H1 (cell line): ENCODE measurements around the gene RASSF10. TPM values are rescaled to one million over a fixed set of nuclear protein-coding genes. Genes with fewer than 3 reads are reported as not detected.

Experiments used
- BCL11A ChIP-seq, 2 experiments: IDR thresholded peaks; one replicate each; pipeline ENCODE4 v1.6.1; 2011; ENCODE audit warnings: low read depth in 2 of 2, low read length in 2 of 2, mild to moderate bottlenecking in 2 of 2
- CHD2 ChIP-seq: IDR thresholded peaks from 2 replicates; pipeline ENCODE4 v1.6.1; 2012; ENCODE audit warnings: low read length, improper control_type of control experiment
- CTBP2 ChIP-seq: IDR thresholded peaks from 2 replicates; pipeline ENCODE4 v1.7.0; 2011; ENCODE audit warnings: borderline replicate concordance, mild to moderate bottlenecking, moderate library complexity, mixed read lengths, low read length; ENCODE audit not compliant: insufficient read depth, insufficient read length
- EP300 ChIP-seq, 2 experiments: IDR thresholded peaks; 1 replicate in 1 of 2; 2 replicates in 1 of 2; pipeline ENCODE4 v1.6.1; 2011 to 2012; ENCODE audit warnings: low read depth in 2 of 2, low read length in 2 of 2, mild to moderate bottlenecking in 2 of 2, borderline replicate concordance in 1 of 2, inconsistent platforms in 1 of 2, moderate library complexity in 1 of 2
- KDM1A ChIP-seq: fragments of 200-600, 300-600 bp; sonication (generic); IDR thresholded peaks from 2 replicates; pipeline ENCODE4 v1.7.1; 2016; ENCODE audit warnings: mild to moderate bottlenecking, low read length, borderline replicate concordance
- RNF2 ChIP-seq: fragments of 200-900, 300-1000 bp; sonication (generic); IDR thresholded peaks from 2 replicates; pipeline ENCODE4 v1.7.1; 2016; ENCODE audit warnings: borderline replicate concordance, low read depth, mild to moderate bottlenecking, antibody characterized with exemption, low read length; ENCODE audit not compliant: poor library complexity, severe bottlenecking; ENCODE audit errors: missing control alignments
- SIX5 ChIP-seq: IDR thresholded peaks from 2 replicates; pipeline ENCODE4 v1.6.1; 2011; ENCODE audit warnings: mild to moderate bottlenecking, low read depth, low read length
- SUZ12 ChIP-seq: fragments of 200-600 bp; sonication (generic); IDR thresholded peaks from 2 replicates; pipeline ENCODE4 v1.6.1; 2012; ENCODE audit warnings: mild to moderate bottlenecking, inconsistent platforms, low read length, moderate library complexity, mixed read lengths
- polyA plus RNA-seq, 7 experiments: library from polyadenylated mRNA; depleted of rRNA in 3 of 7; stranded (reverse) in 5 of 7; unstranded in 2 of 7; fragments of >200 nt in 5 of 7; fragments of 200-250 nt in 2 of 7; gene quantifications; 1 replicate in 5 of 7; 2 replicates in 1 of 7; 4 replicates in 1 of 7; pipeline versions ENCODE4 v1.2.1 to v1.2.3, GENCODE V29; 2011 to 2013; ENCODE audit warnings: missing spikeins in 2 of 7, mixed read lengths in 2 of 7
- total RNA-seq: library from RNA; stranded (reverse); fragmentation: NEBNext Ultra II Directional; extraction: Animal tissue kit (Norgen Biotek cat#: 25700); gene quantifications from 2 replicates; pipeline ENCODE4 v1.2.1, GENCODE V29; 2021
- TF ChIP-seq, protein P1 (sequence below): fragments of 300-600 bp; sonication (generic); IDR thresholded peaks from 2 replicates; pipeline ENCODE4 v1.7.1; 2012; ENCODE audit warnings: low read length, moderate library complexity, mild to moderate bottlenecking, inconsistent platforms; ENCODE audit not compliant: insufficient replicate concordance
- TF ChIP-seq, protein P2 (sequence below): IDR thresholded peaks from 2 replicates; pipeline ENCODE4 v1.6.1; 2012; ENCODE audit warnings: inconsistent platforms

Gene RASSF10
- total and polyA plus RNA-seq, 2 of the 8 experiments (the other 6 are each of a cell fraction or from before 2014, with no cell fraction given): 0.51 to 1.8 TPM

DNA sequence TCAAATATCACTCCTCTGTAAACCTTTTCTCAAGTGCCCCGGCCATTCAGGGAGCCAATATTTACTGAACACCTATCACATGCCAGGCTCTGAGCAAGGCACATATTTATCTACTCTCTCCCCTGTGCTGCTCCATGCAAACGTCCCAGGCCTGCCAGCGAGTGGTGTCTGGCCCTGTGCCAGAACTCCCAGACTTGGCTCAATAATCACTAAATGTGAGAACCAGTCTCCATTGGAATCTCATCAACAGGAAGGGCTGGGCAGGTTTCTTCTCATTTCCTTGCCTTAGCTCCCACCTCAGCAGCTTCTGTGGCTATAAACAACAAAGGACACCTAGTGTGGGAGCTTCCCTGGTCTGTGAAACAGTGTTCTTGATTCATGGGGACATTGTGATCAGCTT lies 21.7 kb downstream of the RASSF10 start (continued):
- TF ChIP-seq, protein P1, sequence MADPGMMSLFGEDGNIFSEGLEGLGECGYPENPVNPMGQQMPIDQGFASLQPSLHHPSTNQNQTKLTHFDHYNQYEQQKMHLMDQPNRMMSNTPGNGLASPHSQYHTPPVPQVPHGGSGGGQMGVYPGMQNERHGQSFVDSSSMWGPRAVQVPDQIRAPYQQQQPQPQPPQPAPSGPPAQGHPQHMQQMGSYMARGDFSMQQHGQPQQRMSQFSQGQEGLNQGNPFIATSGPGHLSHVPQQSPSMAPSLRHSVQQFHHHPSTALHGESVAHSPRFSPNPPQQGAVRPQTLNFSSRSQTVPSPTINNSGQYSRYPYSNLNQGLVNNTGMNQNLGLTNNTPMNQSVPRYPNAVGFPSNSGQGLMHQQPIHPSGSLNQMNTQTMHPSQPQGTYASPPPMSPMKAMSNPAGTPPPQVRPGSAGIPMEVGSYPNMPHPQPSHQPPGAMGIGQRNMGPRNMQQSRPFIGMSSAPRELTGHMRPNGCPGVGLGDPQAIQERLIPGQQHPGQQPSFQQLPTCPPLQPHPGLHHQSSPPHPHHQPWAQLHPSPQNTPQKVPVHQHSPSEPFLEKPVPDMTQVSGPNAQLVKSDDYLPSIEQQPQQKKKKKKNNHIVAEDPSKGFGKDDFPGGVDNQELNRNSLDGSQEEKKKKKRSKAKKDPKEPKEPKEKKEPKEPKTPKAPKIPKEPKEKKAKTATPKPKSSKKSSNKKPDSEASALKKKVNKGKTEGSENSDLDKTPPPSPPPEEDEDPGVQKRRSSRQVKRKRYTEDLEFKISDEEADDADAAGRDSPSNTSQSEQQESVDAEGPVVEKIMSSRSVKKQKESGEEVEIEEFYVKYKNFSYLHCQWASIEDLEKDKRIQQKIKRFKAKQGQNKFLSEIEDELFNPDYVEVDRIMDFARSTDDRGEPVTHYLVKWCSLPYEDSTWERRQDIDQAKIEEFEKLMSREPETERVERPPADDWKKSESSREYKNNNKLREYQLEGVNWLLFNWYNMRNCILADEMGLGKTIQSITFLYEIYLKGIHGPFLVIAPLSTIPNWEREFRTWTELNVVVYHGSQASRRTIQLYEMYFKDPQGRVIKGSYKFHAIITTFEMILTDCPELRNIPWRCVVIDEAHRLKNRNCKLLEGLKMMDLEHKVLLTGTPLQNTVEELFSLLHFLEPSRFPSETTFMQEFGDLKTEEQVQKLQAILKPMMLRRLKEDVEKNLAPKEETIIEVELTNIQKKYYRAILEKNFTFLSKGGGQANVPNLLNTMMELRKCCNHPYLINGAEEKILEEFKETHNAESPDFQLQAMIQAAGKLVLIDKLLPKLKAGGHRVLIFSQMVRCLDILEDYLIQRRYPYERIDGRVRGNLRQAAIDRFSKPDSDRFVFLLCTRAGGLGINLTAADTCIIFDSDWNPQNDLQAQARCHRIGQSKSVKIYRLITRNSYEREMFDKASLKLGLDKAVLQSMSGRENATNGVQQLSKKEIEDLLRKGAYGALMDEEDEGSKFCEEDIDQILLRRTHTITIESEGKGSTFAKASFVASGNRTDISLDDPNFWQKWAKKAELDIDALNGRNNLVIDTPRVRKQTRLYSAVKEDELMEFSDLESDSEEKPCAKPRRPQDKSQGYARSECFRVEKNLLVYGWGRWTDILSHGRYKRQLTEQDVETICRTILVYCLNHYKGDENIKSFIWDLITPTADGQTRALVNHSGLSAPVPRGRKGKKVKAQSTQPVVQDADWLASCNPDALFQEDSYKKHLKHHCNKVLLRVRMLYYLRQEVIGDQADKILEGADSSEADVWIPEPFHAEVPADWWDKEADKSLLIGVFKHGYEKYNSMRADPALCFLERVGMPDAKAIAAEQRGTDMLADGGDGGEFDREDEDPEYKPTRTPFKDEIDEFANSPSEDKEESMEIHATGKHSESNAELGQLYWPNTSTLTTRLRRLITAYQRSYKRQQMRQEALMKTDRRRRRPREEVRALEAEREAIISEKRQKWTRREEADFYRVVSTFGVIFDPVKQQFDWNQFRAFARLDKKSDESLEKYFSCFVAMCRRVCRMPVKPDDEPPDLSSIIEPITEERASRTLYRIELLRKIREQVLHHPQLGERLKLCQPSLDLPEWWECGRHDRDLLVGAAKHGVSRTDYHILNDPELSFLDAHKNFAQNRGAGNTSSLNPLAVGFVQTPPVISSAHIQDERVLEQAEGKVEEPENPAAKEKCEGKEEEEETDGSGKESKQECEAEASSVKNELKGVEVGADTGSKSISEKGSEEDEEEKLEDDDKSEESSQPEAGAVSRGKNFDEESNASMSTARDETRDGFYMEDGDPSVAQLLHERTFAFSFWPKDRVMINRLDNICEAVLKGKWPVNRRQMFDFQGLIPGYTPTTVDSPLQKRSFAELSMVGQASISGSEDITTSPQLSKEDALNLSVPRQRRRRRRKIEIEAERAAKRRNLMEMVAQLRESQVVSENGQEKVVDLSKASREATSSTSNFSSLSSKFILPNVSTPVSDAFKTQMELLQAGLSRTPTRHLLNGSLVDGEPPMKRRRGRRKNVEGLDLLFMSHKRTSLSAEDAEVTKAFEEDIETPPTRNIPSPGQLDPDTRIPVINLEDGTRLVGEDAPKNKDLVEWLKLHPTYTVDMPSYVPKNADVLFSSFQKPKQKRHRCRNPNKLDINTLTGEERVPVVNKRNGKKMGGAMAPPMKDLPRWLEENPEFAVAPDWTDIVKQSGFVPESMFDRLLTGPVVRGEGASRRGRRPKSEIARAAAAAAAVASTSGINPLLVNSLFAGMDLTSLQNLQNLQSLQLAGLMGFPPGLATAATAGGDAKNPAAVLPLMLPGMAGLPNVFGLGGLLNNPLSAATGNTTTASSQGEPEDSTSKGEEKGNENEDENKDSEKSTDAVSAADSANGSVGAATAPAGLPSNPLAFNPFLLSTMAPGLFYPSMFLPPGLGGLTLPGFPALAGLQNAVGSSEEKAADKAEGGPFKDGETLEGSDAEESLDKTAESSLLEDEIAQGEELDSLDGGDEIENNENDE: no peak
- TF ChIP-seq BCL11A (IDR thresholded peaks at IDR 0.05; ENCODE audit: low read depth in 2 of 2, low read length in 2 of 2) (no peak), SIX5 (no peak), CHD2 (no peak), RNF2 (no peak), KDM1A (no peak), CTBP2 (no peak), SUZ12 (no peak), EP300 (IDR thresholded peaks at IDR 0.05; ENCODE audit: borderline replicate concordance in 1 of 2, low read depth in 2 of 2, low read length in 2 of 2) (no peak)
- TF ChIP-seq, protein P2, sequence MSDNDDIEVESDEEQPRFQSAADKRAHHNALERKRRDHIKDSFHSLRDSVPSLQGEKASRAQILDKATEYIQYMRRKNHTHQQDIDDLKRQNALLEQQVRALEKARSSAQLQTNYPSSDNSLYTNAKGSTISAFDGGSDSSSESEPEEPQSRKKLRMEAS: no peak
